SU-DHL-6 (cell line): ENCODE measurements around the gene ARHGEF28.

Experiments
- H2AFZ ChIP-seq: fragments of 200-600 bp; sonication (generic); 2 replicates; pipeline ENCODE4 v1.6.1; 2014; ENCODE audit warnings: low read depth, mild to moderate bottlenecking, moderate library complexity, mixed read lengths, antibody characterized with exemption, low read length; ENCODE audit not compliant: severe bottlenecking
- H3F3A ChIP-seq: fragments of 200-600 bp; shearing (Covaris generic); 2 replicates; pipeline ENCODE4 v1.6.0; 2016; ENCODE audit warnings: antibody characterized with exemption, mild to moderate bottlenecking; ENCODE audit not compliant: insufficient read depth
- H3K27ac ChIP-seq: fragments of 200-600 bp; sonication (generic); 2 replicates; pipeline ENCODE4 v1.5.1; 2016; ENCODE audit warnings: low read depth, mild to moderate bottlenecking, low read length, moderate library complexity, mixed read lengths
- H3K27me3 ChIP-seq: fragments of 200-600 bp; sonication (generic), shearing (Covaris generic); 2 replicates; pipeline ENCODE4 v1.6.0; 2014; ENCODE audit warnings: mild to moderate bottlenecking, low read length
- H3K36me3 ChIP-seq: fragments of 200-600 bp; sonication (generic); 2 replicates; pipeline ENCODE4 v1.6.1; 2014; ENCODE audit warnings: mild to moderate bottlenecking, low read length, mixed read lengths
- H3K4me2 ChIP-seq: fragments of 300-600, 200-600 bp; shearing (Covaris generic), sonication (generic); 2 replicates; pipeline ENCODE4 v1.6.0; 2014; ENCODE audit warnings: low read length, low read depth, mild to moderate bottlenecking; ENCODE audit not compliant: poor library complexity, severe bottlenecking
- H3K4me3 ChIP-seq: fragments of 200-600 bp; sonication (generic); 2 replicates; pipeline ENCODE4 v1.5.1; 2014; ENCODE audit warnings: antibody characterized with exemption, low read length, mild to moderate bottlenecking, mixed read lengths; ENCODE audit not compliant: insufficient read depth, poor library complexity, severe bottlenecking
- H3K79me2 ChIP-seq: fragments of 200-600 bp; sonication (generic); 2 replicates; pipeline ENCODE4 v1.6.1; 2014; ENCODE audit warnings: mild to moderate bottlenecking, low read length, moderate library complexity; ENCODE audit not compliant: insufficient read depth
- H3K9ac ChIP-seq: fragments of 200-600 bp; sonication (generic); 2 replicates; pipeline ENCODE4 v1.7.0; 2014; ENCODE audit warnings: mild to moderate bottlenecking, low read length
- H3K9me2 ChIP-seq: fragments of 200-600 bp; sonication (generic); replicated peaks from 2 replicates; pipeline ENCODE4 v1.6.1; 2014; ENCODE audit warnings: low read length; ENCODE audit not compliant: insufficient read depth
- H3K9me3 ChIP-seq: fragments of 200-600 bp; sonication (generic); 2 replicates; pipeline ENCODE4 v1.6.1; 2014; ENCODE audit warnings: low read length, mixed read lengths; ENCODE audit not compliant: insufficient read depth
- H4K20me1 ChIP-seq: fragments of 200-600 bp; sonication (generic); 2 replicates; pipeline ENCODE4 v1.6.1; 2014; ENCODE audit warnings: low read depth, mild to moderate bottlenecking, antibody characterized with exemption, low read length, moderate library complexity, mixed read lengths
- EZH2phosphoT487 ChIP-seq: fragments of 200-600 bp; sonication (generic), shearing (Covaris generic); conservative IDR thresholded peaks from 2 replicates; pipeline ENCODE4 v1.6.1; 2018; ENCODE audit warnings: mild to moderate bottlenecking, antibody characterized with exemption, low read length, moderate library complexity, mixed read lengths
- TF ChIP-seq, protein P1 (sequence below): fragments of 200-600 bp; sonication (generic); IDR thresholded peaks from one replicate; pipeline ENCODE4 v1.5.1; 2017; ENCODE audit warnings: antibody characterized with exemption, mild to moderate bottlenecking, low read length, moderate library complexity; ENCODE audit not compliant: insufficient read depth, poor library complexity, severe bottlenecking

The ARHGEF28 gene, protein sequence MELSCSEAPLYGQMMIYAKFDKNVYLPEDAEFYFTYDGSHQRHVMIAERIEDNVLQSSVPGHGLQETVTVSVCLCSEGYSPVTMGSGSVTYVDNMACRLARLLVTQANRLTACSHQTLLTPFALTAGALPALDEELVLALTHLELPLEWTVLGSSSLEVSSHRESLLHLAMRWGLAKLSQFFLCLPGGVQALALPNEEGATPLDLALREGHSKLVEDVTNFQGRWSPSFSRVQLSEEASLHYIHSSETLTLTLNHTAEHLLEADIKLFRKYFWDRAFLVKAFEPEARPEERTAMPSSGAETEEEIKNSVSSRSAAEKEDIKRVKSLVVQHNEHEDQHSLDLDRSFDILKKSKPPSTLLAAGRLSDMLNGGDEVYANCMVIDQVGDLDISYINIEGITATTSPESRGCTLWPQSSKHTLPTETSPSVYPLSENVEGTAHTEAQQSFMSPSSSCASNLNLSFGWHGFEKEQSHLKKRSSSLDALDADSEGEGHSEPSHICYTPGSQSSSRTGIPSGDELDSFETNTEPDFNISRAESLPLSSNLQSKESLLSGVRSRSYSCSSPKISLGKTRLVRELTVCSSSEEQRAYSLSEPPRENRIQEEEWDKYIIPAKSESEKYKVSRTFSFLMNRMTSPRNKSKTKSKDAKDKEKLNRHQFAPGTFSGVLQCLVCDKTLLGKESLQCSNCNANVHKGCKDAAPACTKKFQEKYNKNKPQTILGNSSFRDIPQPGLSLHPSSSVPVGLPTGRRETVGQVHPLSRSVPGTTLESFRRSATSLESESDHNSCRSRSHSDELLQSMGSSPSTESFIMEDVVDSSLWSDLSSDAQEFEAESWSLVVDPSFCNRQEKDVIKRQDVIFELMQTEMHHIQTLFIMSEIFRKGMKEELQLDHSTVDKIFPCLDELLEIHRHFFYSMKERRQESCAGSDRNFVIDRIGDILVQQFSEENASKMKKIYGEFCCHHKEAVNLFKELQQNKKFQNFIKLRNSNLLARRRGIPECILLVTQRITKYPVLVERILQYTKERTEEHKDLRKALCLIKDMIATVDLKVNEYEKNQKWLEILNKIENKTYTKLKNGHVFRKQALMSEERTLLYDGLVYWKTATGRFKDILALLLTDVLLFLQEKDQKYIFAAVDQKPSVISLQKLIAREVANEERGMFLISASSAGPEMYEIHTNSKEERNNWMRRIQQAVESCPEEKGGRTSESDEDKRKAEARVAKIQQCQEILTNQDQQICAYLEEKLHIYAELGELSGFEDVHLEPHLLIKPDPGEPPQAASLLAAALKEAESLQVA (N-terminal part only)

DNA sequence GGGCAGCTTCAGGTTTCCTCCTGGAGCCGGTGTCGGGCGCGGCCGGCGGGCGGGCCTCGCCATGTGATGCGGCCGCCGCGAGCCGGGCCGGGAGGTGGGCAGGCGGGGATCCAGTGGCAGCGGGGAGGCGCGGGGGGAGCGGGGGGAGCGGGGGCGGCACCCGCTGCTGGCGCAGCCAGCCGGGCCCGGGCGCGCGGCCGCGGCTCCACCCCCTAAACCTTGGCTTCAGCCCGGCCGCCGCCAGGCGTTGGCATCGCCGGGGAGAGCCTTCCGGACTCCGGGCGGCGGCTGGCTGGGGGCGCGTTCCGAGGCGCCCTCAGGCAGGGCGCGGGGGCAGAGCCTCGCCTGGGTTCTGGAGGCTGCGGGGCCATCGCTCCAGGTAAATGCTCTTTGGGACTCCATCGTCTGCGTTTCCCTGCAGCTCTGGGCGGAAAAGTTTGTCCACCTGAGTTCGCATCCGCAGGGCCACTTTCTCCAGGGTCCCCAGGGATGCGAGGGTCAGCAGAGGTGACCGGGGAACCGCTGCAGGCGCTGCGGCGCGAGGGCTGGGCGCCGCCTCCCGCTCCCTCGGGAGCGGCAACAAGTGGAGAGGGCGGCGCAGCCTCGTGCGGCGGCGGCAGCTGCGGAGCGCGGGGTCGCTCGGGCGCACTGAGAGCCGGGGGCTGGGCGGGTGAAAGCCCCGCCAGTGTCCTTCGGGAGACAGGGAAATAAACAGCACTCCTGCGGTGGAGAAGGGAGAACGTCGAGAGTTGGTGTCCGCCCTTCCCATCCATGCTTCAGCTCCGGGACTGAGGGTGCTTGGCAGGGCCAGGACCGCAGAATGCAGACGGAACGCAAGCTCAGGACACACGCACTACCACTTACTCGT, at the start of gene ARHGEF28:
Gene ARHGEF28, plus strand, starts transcription at position 253 of the 868 bp plus-strand sequence. CDS start 58,656 bp downstream, outside the sequence.
- Histone ChIP-seq H3K9ac (no peak within 1 kb of the TSS), H3K36me3 (no peaks in the 10 kb centered on the region), H3K4me2 (peak within 1 kb of the TSS; percentile 17), H3K4me3 (no peak within 1 kb of the TSS), H3K27ac (no peak within 1 kb of the TSS), H3F3A (no peaks in the 10 kb centered on the region), H3K79me2 (no peaks in the 10 kb centered on the region), H3K27me3 (no peaks in the 10 kb centered on the region), H2AFZ (no peak within 1 kb of the TSS), H3K9me3 (no peaks in the 10 kb centered on the region), H4K20me1 (no peaks in the 10 kb centered on the region), H3K9me2 (no peaks in the 10 kb centered on the region)
- TF ChIP-seq EZH2phosphoT487: no peak
- TF ChIP-seq, protein P1, sequence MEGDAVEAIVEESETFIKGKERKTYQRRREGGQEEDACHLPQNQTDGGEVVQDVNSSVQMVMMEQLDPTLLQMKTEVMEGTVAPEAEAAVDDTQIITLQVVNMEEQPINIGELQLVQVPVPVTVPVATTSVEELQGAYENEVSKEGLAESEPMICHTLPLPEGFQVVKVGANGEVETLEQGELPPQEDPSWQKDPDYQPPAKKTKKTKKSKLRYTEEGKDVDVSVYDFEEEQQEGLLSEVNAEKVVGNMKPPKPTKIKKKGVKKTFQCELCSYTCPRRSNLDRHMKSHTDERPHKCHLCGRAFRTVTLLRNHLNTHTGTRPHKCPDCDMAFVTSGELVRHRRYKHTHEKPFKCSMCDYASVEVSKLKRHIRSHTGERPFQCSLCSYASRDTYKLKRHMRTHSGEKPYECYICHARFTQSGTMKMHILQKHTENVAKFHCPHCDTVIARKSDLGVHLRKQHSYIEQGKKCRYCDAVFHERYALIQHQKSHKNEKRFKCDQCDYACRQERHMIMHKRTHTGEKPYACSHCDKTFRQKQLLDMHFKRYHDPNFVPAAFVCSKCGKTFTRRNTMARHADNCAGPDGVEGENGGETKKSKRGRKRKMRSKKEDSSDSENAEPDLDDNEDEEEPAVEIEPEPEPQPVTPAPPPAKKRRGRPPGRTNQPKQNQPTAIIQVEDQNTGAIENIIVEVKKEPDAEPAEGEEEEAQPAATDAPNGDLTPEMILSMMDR: no peak

DNA sequence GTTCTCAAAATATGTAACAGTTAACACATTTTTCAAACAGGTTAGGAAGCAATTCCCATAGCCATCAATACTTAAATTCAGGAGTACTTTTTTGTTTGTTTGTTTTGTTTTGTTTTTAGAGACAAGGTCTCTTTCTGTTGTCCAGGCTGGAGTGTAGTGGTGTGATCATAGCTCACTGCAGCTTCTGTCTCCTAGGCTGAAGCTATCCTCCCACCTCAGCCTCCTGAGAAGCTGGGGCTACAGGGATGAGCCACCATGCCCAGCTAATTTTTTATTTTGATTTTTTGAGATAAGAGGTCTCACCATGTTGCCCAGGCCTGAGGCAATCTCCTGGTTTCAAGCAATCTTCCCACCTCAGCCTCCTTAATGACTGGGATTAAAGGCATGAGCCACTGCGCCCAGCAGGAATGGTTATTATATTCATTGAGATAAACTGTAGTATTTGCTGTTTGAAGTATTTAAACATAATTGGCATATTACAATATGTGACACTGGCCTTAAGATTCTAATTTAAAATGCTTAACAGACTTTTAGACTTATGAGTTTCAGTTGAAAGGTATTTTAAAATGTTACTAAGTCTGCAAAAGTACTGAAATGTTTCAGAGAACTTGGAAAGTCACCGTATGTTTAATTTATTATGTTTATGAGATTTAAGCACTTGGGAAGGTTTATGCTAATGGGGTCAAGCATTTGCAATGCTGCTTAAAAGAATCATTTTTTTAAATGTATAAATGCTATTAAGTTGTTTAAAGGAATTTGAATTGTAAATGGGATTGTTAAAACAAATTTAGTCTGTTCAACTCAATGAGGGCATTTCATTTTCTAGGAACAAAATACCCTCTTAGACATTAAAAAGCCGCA, 43.5 kb upstream of the ARHGEF28 start:
- Histone ChIP-seq H3K4me3 (no peak overlapping the region), H4K20me1 (no peaks in the 10 kb centered on the region; the same call in 1 of the 2 replicates), H3K27me3 (no peaks in the 10 kb centered on the region), H3K9me3 (no peaks in the 10 kb centered on the region), H3F3A (no peaks in the 10 kb centered on the region), H3K36me3 (peaks cover 24% of the 10 kb centered on the region), H2AFZ (no peak overlapping the region), H3K9me2 (no peaks in the 10 kb centered on the region), H3K79me2 (no peaks in the 10 kb centered on the region; the same call in 1 of the 2 replicates), H3K9ac (no peak overlapping the region), H3K27ac (no peak overlapping the region), H3K4me2 (no peak overlapping the region)
- TF ChIP-seq, protein P1: no peak
- TF ChIP-seq EZH2phosphoT487: no peak
